ENCODE measurements around the gene APBA3.

DNA sequence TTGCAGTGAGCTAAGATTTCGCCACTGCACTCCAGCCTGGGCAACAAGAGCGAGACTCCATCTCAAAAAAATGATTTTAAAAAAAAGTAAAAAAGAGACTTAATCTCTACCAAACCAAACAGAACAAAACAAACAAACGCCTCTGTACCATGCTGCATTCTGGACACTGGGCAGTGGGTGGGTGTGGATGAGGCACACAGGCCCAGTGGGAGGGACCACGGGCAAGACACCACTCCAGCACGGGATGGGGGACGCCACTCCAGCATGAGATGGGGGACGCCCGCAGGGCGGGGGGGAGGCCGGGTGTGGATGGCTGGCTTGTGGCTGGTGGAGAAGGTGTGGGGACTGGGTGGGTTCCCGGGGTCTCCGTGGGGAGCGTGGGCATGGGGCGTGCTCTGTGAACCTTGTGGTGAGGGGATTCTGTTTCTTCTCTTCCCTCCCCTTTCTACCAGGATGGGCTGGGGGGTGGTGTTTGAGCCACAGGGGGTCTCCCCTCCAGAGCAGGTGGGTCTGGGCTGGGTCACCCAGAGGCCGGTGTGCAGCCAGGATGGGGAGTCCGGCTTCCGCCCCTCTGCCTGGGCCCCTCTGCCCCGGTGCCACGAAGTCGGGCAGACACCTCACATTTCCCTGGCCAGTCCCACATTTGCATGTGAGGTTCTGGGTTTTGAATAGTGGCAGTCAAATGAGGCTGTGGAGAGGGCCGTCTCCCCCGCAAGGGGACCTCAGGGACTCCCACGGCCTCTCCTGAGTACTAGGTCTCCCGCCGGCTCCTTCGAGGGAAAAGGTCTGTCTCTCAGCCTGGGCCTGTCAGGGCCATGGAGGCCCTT lies 48.6 kb upstream of the APBA3 start:
- TF ChIP-seq ZNF521 (tag by site-specific recombination; IDR thresholded peaks at IDR 0.05) (no peak), FEZF1 (tag by site-specific recombination; IDR thresholded peaks at IDR 0.05) (no peak), CTCF (tag by site-specific recombination; IDR thresholded peaks at IDR 0.05) (no peak), ZNF423 (tag by site-specific recombination; IDR thresholded peaks at IDR 0.05) (no peak)
- TF ChIP-seq, protein P1, sequence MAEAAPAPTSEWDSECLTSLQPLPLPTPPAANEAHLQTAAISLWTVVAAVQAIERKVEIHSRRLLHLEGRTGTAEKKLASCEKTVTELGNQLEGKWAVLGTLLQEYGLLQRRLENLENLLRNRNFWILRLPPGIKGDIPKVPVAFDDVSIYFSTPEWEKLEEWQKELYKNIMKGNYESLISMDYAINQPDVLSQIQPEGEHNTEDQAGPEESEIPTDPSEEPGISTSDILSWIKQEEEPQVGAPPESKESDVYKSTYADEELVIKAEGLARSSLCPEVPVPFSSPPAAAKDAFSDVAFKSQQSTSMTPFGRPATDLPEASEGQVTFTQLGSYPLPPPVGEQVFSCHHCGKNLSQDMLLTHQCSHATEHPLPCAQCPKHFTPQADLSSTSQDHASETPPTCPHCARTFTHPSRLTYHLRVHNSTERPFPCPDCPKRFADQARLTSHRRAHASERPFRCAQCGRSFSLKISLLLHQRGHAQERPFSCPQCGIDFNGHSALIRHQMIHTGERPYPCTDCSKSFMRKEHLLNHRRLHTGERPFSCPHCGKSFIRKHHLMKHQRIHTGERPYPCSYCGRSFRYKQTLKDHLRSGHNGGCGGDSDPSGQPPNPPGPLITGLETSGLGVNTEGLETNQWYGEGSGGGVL (tag by site-specific recombination; IDR thresholded peaks at IDR 0.05), result no peak

All from HEK293 (cell line).